Common myeloid progenitor, CD34-positive (primary cell): ENCODE data around the gene NSMCE3.
"Not testable (repeated sequence)": the region's sequence is repeated elsewhere in the genome, so short reads cannot be mapped to it uniquely, and the experiment has no call there.

Experiments
- CTCF ChIA-PET: fragments of 350-600 bp; sonication (Branson Sonifier 250); formaldehyde crosslinking; loops from one replicate; lab custom pipeline; 2021; ENCODE audit warnings: antibody characterized with exemption; lab: Charles Lee
- POLR2A ChIA-PET: fragments of 350-600 bp; sonication (Branson Sonifier 250); formaldehyde crosslinking; loops from one replicate; lab custom pipeline; 2021; ENCODE audit warnings: antibody characterized with exemption; lab: Charles Lee
- DNase-seq, 3 donors: peaks; one replicate each; pipeline versions ENCODE4 v3.0.0 to v3.0.0-alpha.2; 2013
- H3K27ac ChIP-seq, 2 experiments: 1 replicate in 1 of 2; 2 replicates in 1 of 2; pipeline ENCODE4 v1.7.0; 2013; ENCODE audit warnings: inconsistent platforms in 2 of 2, low read length in 2 of 2, mild to moderate bottlenecking in 2 of 2, low read depth in 1 of 2, moderate library complexity in 1 of 2; ENCODE audit not compliant: severe bottlenecking in 2 of 2, insufficient read depth in 1 of 2, poor library complexity in 1 of 2
- H3K27me3 ChIP-seq, 5 experiments: replicated peaks in 2 of 5; 1 replicate in 3 of 5; 2 replicates in 2 of 5; pipeline versions ENCODE4 v1.6.1 to v1.7.0; 2013; ENCODE audit warnings: low read length in 4 of 5, mild to moderate bottlenecking in 2 of 5, moderate library complexity in 2 of 5, inconsistent platforms in 1 of 5; ENCODE audit not compliant: insufficient read depth in 5 of 5, control insufficient read depth in 4 of 5
- H3K36me3 ChIP-seq, 4 experiments: 1 replicate in 2 of 4; 2 replicates in 2 of 4; pipeline versions ENCODE4 v1.6.1 to v1.7.0; 2013; ENCODE audit warnings: low read length in 3 of 4, control low read depth in 1 of 4, mild to moderate bottlenecking in 1 of 4; ENCODE audit not compliant: control insufficient read depth in 4 of 4, insufficient read depth in 4 of 4
- H3K4me1 ChIP-seq, 4 experiments: 1 replicate in 3 of 4; 2 replicates in 1 of 4; pipeline versions ENCODE4 v1.6.1 to v1.7.1; 2013; ENCODE audit warnings: low read length in 3 of 4, mild to moderate bottlenecking in 3 of 4, control low read depth in 1 of 4, inconsistent platforms in 1 of 4, moderate library complexity in 1 of 4; ENCODE audit not compliant: control insufficient read depth in 4 of 4, insufficient read depth in 4 of 4; ENCODE audit errors: control extremely low read depth in 1 of 4
- H3K4me3 ChIP-seq, 7 experiments: 1 replicate in 4 of 7; 2 replicates in 3 of 7; pipeline versions ENCODE4 v1.5.1 to v1.7.0; 2013; ENCODE audit warnings: mild to moderate bottlenecking in 7 of 7, low read length in 6 of 7, moderate library complexity in 6 of 7, inconsistent platforms in 2 of 7, low read depth in 2 of 7, control low read depth in 1 of 7; ENCODE audit not compliant: insufficient read depth in 4 of 7, control insufficient read depth in 1 of 7; ENCODE audit errors: extremely low read depth in 1 of 7
- H3K9me3 ChIP-seq, 5 experiments: 1 replicate in 4 of 5; 2 replicates in 1 of 5; pipeline versions ENCODE4 v1.6.1 to v1.7.1; 2013; ENCODE audit warnings: low read length in 4 of 5, mild to moderate bottlenecking in 2 of 5, inconsistent platforms in 1 of 5, low read depth in 1 of 5, moderate library complexity in 1 of 5; ENCODE audit not compliant: control insufficient read depth in 4 of 5, insufficient read depth in 2 of 5; ENCODE audit errors: control extremely low read depth in 1 of 5
- WGBS: methylation state at CpG from one replicate; pipeline ENCODE4 v1.1.5; 2013; ENCODE audit not compliant: insufficient coverage; 5-methylcytosine and 5-hydroxymethylcytosine counted together

NSMCE3 gene

GRCh38 chr15:29239395-29239794, 30.2 kb downstream of the NSMCE3 start:
- whole genome bisulfite sequencing: 47% methylated on average over 3 of the region's 3 CpGs
- ChIA-PET CTCF (no interaction called here), POLR2A (no interaction called here)
- DNase-seq: no peak
- Histone ChIP-seq H3K4me3 (no peak overlapping the region), H3K4me1 (no peaks in the 10 kb centered on the region), H3K27me3 (peaks cover 0 to 2% (median 0%) of the 10 kb centered on the region in 5 experiments), H3K27ac (no peak overlapping the region), H3K36me3 (no peaks in the 10 kb centered on the region), H3K9me3 (peaks cover 0 to 11% (median 3%) of the 10 kb centered on the region in 5 experiments)

- Histone ChIP-seq H3K4me3 (no peak overlapping the region), H3K27ac (no peak overlapping the region), H3K4me1 (no peaks in the 10 kb centered on the region), H3K36me3 (no peaks in the 10 kb centered on the region), H3K27me3 (peaks cover 0 to 9% (median 0%) of the 10 kb centered on the region in 5 experiments), H3K9me3 (peaks cover 0 to 11% (median 3%) of the 10 kb centered on the region in 5 experiments)
- WGBS: 100% methylated on average over 4 of the region's 4 CpGs
- CTCF ChIA-PET: no interaction called here
- DNase-seq: no peak
- POLR2A ChIA-PET: no interaction called here
Measured at GRCh38 chr15:29233566-29233965, 36.1 kb downstream of the NSMCE3 start.

GRCh38 chr15:29226436-29227208, 43.0 kb downstream of the NSMCE3 start:
- Histone ChIP-seq H3K9me3 (no peaks in the 10 kb centered on the region), H3K36me3 (no peaks in the 10 kb centered on the region), H3K27ac (no peak overlapping the region), H3K4me3 (no peak overlapping the region), H3K4me1 (no peaks in the 10 kb centered on the region), H3K27me3 (peaks cover 0 to 28% (median 2%) of the 10 kb centered on the region in 5 experiments)
- POLR2A ChIA-PET: no interaction called here
- WGBS: 39% methylated on average over 8 of the region's 9 CpGs
- no peak for DNase-seq
- CTCF ChIA-PET: no interaction called here

GRCh38 chr15:29225534-29226234, 43.9 kb downstream of the NSMCE3 start:
- ChIA-PET POLR2A (no interaction called here), CTCF (no interaction called here)
- no peak for DNase-seq
- Histone ChIP-seq H3K36me3 (no peaks in the 10 kb centered on the region), H3K4me3 (no peak overlapping the region), H3K4me1 (no peaks in the 10 kb centered on the region), H3K27ac (no peak overlapping the region), H3K9me3 (no peaks in the 10 kb centered on the region), H3K27me3 (peaks cover 0 to 27% (median 2%) of the 10 kb centered on the region in 5 experiments)
- WGBS: 69% methylated on average over 14 of the region's 22 CpGs

GRCh38 chr15:29224987-29225363, 44.6 kb downstream of the NSMCE3 start:
- H3K9me3 ChIP-seq, POLR2A ChIA-PET, H3K4me3 ChIP-seq, CTCF ChIA-PET, H3K36me3 ChIP-seq, H3K4me1 ChIP-seq, DNase-seq, H3K27ac ChIP-seq: not testable (repeated sequence)
- 95% methylated on average over 15 of the region's 15 CpGs for whole genome bisulfite sequencing
- peaks cover 0 to 24% (median 2%) of the 10 kb centered on the region in 5 experiments for H3K27me3 ChIP-seq

- H3K4me1 ChIP-seq, POLR2A ChIA-PET, H3K9me3 ChIP-seq, H3K4me3 ChIP-seq, CTCF ChIA-PET, H3K27ac ChIP-seq, H3K36me3 ChIP-seq, DNase-seq: not testable (repeated sequence)
- H3K27me3 ChIP-seq: peaks cover 0 to 22% (median 1%) of the 10 kb centered on the region in 5 experiments
- 96% methylated on average over 13 of the region's 19 CpGs for WGBS
Measured at GRCh38 chr15:29224235-29224986, 45.2 kb downstream of the NSMCE3 start.
